HepG2 (cell line): ENCODE results near the gene NAA38. TPM values are rescaled to one million over a fixed set of nuclear protein-coding genes. Genes with fewer than 3 reads are reported as not detected.

ENCODE experiments used
- ATAC-seq: fragments of 200-7000 bp; cut with Tn5 transposase; 3 replicates; pipeline ENCODE4 v1.9.1; 2020; ENCODE audit warnings: mild to moderate bottlenecking, moderate library complexity
- BruUV-seq: library from RNA; stranded (reverse); fragments of 400-500 nt; replicated peaks from 2 replicates; lab custom pipeline; 2021; lab: Mats Ljungman, UMichigan
- CTCF ChIA-PET: fragments of 300-600 bp; formaldehyde crosslinking; extraction: SDS; loops from one replicate; lab custom pipeline; 2021; ENCODE audit warnings: low total read pairs, inconsistent platforms, low intra/inter-chr PET ratio; lab: Yijun Ruan, JAX
- POLR2A ChIA-PET: fragments of 350-600 bp; sonication (Branson Sonifier 250); formaldehyde crosslinking; loops from one replicate; lab custom pipeline; 2020; ENCODE audit warnings: antibody characterized with exemption, inconsistent platforms; lab: Yijun Ruan, JAX
- DNase-seq: peaks from one replicate; pipeline ENCODE4 v3.0.0-alpha.2; 2015; ENCODE audit warnings: low spot score
- FAIRE-seq: peaks from 3 replicates; lab custom pipeline; 2011; peaks lifted over from hg19 to GRCh38; lab: Jason Lieb, UNC
- H2AFZ ChIP-seq: one replicate; pipeline ENCODE4 v1.6.1; 2011; ENCODE audit warnings: low read length, inconsistent platforms
- H3K27ac ChIP-seq: fragments of 300-600 bp; 3 replicates; pipeline ENCODE4 v1.8.0; 2011; ENCODE audit warnings: mixed run types, mild to moderate bottlenecking, mixed read lengths, low read length, inconsistent platforms; ENCODE audit not compliant: insufficient read depth; ENCODE audit errors: extremely low read length
- H3K27me3 ChIP-seq, 2 experiments: fragments of 200-600 bp in 1 of 2; 2 replicates in 1 of 2; 3 replicates in 1 of 2; pipeline versions ENCODE4 v1.6.0 to v1.8.0; 2011; ENCODE audit warnings: low read length in 2 of 2, mild to moderate bottlenecking in 2 of 2, moderate library complexity in 2 of 2, inconsistent platforms in 1 of 2; ENCODE audit not compliant: insufficient read depth in 2 of 2, control insufficient read depth in 1 of 2
- H3K36me3 ChIP-seq, 2 experiments: fragments of 200-600 bp in 1 of 2; replicated peaks in 1 of 2; 2 replicates in 1 of 2; 3 replicates in 1 of 2; pipeline versions ENCODE4 v1.5.1 to v1.8.0; 2011; ENCODE audit warnings: low read length in 2 of 2, inconsistent platforms in 1 of 2; ENCODE audit not compliant: insufficient read depth in 2 of 2, control insufficient read depth in 1 of 2
- H3K4me1 ChIP-seq: 2 replicates; pipeline ENCODE4 v1.5.1; 2012; ENCODE audit warnings: low read length, inconsistent platforms; ENCODE audit not compliant: insufficient read depth
- H3K4me2 ChIP-seq: 2 replicates; pipeline ENCODE4 v1.6.0; 2011; ENCODE audit warnings: low read depth, low read length, inconsistent platforms
- H3K4me3 ChIP-seq, 3 experiments: fragments of 200-600 bp in 1 of 3; sonication (generic), shearing (Covaris generic) in 1 of 3; replicated peaks in 1 of 3; 2 replicates each; pipeline ENCODE4 v1.5.1; 2011 to 2016; ENCODE audit warnings: low read length in 3 of 3, inconsistent platforms in 2 of 3, low read depth in 2 of 3, mild to moderate bottlenecking in 2 of 3, control low read depth in 1 of 3, mixed read lengths in 1 of 3; ENCODE audit not compliant: insufficient read depth in 1 of 3
- H3K79me2 ChIP-seq: one replicate; pipeline ENCODE4 v1.6.1; 2011; ENCODE audit warnings: low read length, inconsistent platforms; ENCODE audit not compliant: insufficient read depth
- H3K9ac ChIP-seq: 2 replicates; pipeline ENCODE4 v1.6.0; 2011; ENCODE audit warnings: mild to moderate bottlenecking, low read depth, low read length, inconsistent platforms; ENCODE audit not compliant: insufficient read depth
- H3K9me3 ChIP-seq: 2 replicates; pipeline ENCODE4 v1.5.1; 2012; ENCODE audit warnings: mild to moderate bottlenecking, low read length
- H4K20me1 ChIP-seq: 2 replicates; pipeline ENCODE4 v1.6.0; 2011; ENCODE audit warnings: inconsistent platforms, mild to moderate bottlenecking, low read length, moderate library complexity; ENCODE audit not compliant: insufficient read depth
- ARNT2 ChIP-seq: sonication (generic); formaldehyde crosslinking; IDR thresholded peaks from 2 replicates; pipeline ENCODE4 v1.8.0; 2022; ENCODE audit warnings: mild to moderate bottlenecking, low read depth, missing genetic modification reagents, moderate library complexity
- EZH2 ChIP-seq: conservative IDR thresholded peaks from 2 replicates; pipeline ENCODE4 v1.6.1; 2012; ENCODE audit warnings: mild to moderate bottlenecking, low read depth, low read length, moderate library complexity
- HMG20B ChIP-seq: conservative IDR thresholded peaks from 2 replicates; pipeline ENCODE4 v1.6.1; 2016; ENCODE audit warnings: missing genetic modification reagents, missing compliant biosample characterization
- HMGXB4 ChIP-seq, 2 experiments: sonication (generic) in 1 of 2; formaldehyde crosslinking in 1 of 2; IDR thresholded peaks; 2 replicates each; pipeline versions ENCODE4 v1.4.0 to v1.6.1; 2018 to 2020; ENCODE audit warnings: missing genetic modification reagents in 2 of 2, borderline replicate concordance in 1 of 2, low read depth in 1 of 2, mild to moderate bottlenecking in 1 of 2, missing biosample characterization in 1 of 2
- HNRNPUL1 ChIP-seq: fragments of 200-400 bp; formaldehyde crosslinking; IDR thresholded peaks from 2 replicates; pipeline ENCODE4 v1.6.1; 2017; ENCODE audit warnings: low read depth, mild to moderate bottlenecking, low read length, moderate library complexity
- KMT2B ChIP-seq: IDR thresholded peaks from 2 replicates; pipeline ENCODE4 v1.6.1; 2016; ENCODE audit warnings: missing genetic modification reagents, missing compliant biosample characterization
- MIER3 ChIP-seq: IDR thresholded peaks from 2 replicates; pipeline ENCODE4 v1.6.1; 2016; ENCODE audit warnings: missing compliant biosample characterization, borderline replicate concordance
- PRDM15 ChIP-seq: sonication (generic); formaldehyde crosslinking; IDR thresholded peaks from 2 replicates; pipeline ENCODE4 v1.4.0; 2020; ENCODE audit warnings: missing genetic modification reagents
- SIX4 ChIP-seq: sonication (generic); formaldehyde crosslinking; IDR thresholded peaks from 2 replicates; pipeline ENCODE4 v1.4.0; 2020; ENCODE audit warnings: missing genetic modification reagents
- SMAD3 ChIP-seq: sonication (generic); formaldehyde crosslinking; IDR thresholded peaks from 2 replicates; pipeline ENCODE4 v1.4.0; 2020; ENCODE audit warnings: missing genetic modification reagents
- SRY ChIP-seq: sonication (generic); formaldehyde crosslinking; IDR thresholded peaks from 2 replicates; pipeline ENCODE4 v1.8.0; 2022; ENCODE audit warnings: mild to moderate bottlenecking, missing genetic modification reagents
- YEATS4 ChIP-seq: sonication (generic); formaldehyde crosslinking; IDR thresholded peaks from 2 replicates; pipeline ENCODE4 v1.4.0; 2020; ENCODE audit warnings: missing genetic modification reagents, borderline replicate concordance
- ZBTB46 ChIP-seq: sonication (generic); formaldehyde crosslinking; IDR thresholded peaks from 2 replicates; pipeline ENCODE4 v1.4.0; 2020; ENCODE audit warnings: mild to moderate bottlenecking, missing genetic modification reagents, borderline replicate concordance
- WGBS: methylation state at CpG from one replicate; pipeline ENCODE4 v1.1.6; 2017; ENCODE audit warnings: low lambda C conversion rate; 5-methylcytosine and 5-hydroxymethylcytosine counted together
- in situ Hi-C: cut with HindIII; loops from 2 replicates; pipeline ENCODE4 v1.10.0; 2017; ENCODE audit warnings: low pct_unique_long_range_greater_than_20kb; ENCODE audit not compliant: extremely low pct_ligation_motif_present
- intact Hi-C: fragments of 100-400 bp; cut with micrococcal nuclease; formaldehyde crosslinking; loops from one replicate; pipeline ENCODE4 v1.10.0; 2022; ENCODE audit not compliant: unreplicated experiment
- polyA plus RNA-seq, 8 experiments: library from polyadenylated mRNA; depleted of rRNA in 3 of 8; stranded (reverse) in 7 of 8; unstranded in 1 of 8; fragments of >200 nt; fragmentation: Illumina TruSeq in 4 of 8; extraction: Trizol in 4 of 8; gene quantifications; 2 replicates each; pipeline versions ENCODE4 v1.2.1 to v1.2.3, GENCODE V29; 2011 to 2016; ENCODE audit warnings: low read depth in 4 of 8, missing spikeins in 1 of 8, mixed read lengths in 1 of 8; ENCODE audit not compliant: insufficient read depth in 1 of 8
- total RNA-seq, 5 experiments: library from RNA; depleted of rRNA; stranded (reverse); fragments of >200 nt; fragmentation: Illumina TruSeq; extraction: Trizol; gene quantifications; 2 replicates each; pipeline ENCODE4 v1.2.3, GENCODE V29; 2016; ENCODE audit warnings: low read depth in 1 of 5

The NAA38 gene
- total and polyA plus RNA-seq, 2 of the 13 experiments (the other 11 are each of a cell fraction or from before 2014, with no cell fraction given) = 46.9 to 91.6 TPM

- TF ChIP-seq HMGXB4 (CRISPR knock-in tag; IDR thresholded peaks at IDR 0.05; ENCODE audit: borderline replicate concordance in 1 of 2, low read depth in 1 of 2) (0 out of 4 replicates have a peak, but pooled peaks of 1 of the 2 experiments have one; percentile 19), ARNT2 (CRISPR knock-in tag) (no peak)
Observed at GRCh38 chr17:7832431-7832830, 24.9 kb downstream of the NAA38 start (continued).

- BruUV-seq = no TSS peak
- H3K79me2 ChIP-seq = no peaks in the 10 kb centered on the region
- no peak overlapping the region for H3K4me3 ChIP-seq
- DNase-seq (no peak), ATAC-seq (no peak), FAIRE-seq (no peak)
- H3K9ac ChIP-seq = no peak overlapping the region
- H3K4me2 ChIP-seq = no peak overlapping the region
- CTCF ChIA-PET = no interaction called here
- in situ Hi-C loops (no loop called here), intact Hi-C loops (loop anchor here (5.0 kb wide), 1 partner anchor 84 kb away; no protein-coding TSS in a partner anchor)
- no peaks in the 10 kb centered on the region for H3K9me3 ChIP-seq
- POLR2A ChIA-PET = interaction anchor here (8.2 kb wide), 1 partner anchor 12 kb away, joined by 159 read pairs; no protein-coding TSS in a partner anchor
- H4K20me1 ChIP-seq = no peaks in the 10 kb centered on the region
- peaks cover 6 to 31% of the 10 kb centered on the region in 2 experiments; a peak in 4 of 5 replicates for H3K27me3 ChIP-seq
- H2AFZ ChIP-seq = no peak overlapping the region
- WGBS = 31% methylated on average over 6 of the region's 7 CpGs
- peaks cover 31% of the 10 kb centered on the region for H3K4me1 ChIP-seq
- no peaks in the 10 kb centered on the region for H3K36me3 ChIP-seq
- H3K27ac ChIP-seq = no peak overlapping the region
- no peak for TF ChIP-seq HMG20B
- TF ChIP-seq EZH2 = no peak
- TF ChIP-seq KMT2B (CRISPR knock-in tag) = no peak
- TF ChIP-seq SMAD3 (CRISPR knock-in tag) = no peak
- no peak for TF ChIP-seq SIX4 (CRISPR knock-in tag)
- no peak for TF ChIP-seq PRDM15 (CRISPR knock-in tag)
- TF ChIP-seq ZBTB46 = no peak
- TF ChIP-seq HNRNPUL1 = no peak
- TF ChIP-seq SRY = no peak
- TF ChIP-seq MIER3 (CRISPR knock-in tag) = no peak
- no peak for TF ChIP-seq YEATS4 (CRISPR knock-in tag)
Observed at GRCh38 chr17:7831233-7831632, 26.1 kb downstream of the NAA38 start.
